ENCODE measurements around the gene HDDC3.

HDDC3 gene

GRCh38 chr15:90946941-90947576 lies 14.7 kb upstream of the HDDC3 start:
- DNase-seq (ENCODE audit: extremely low read depth, insufficient read length) = no peak
- no peaks in the 10 kb centered on the region for H3K27me3 ChIP-seq (replicated peaks; ENCODE audit: control insufficient read depth, insufficient read depth, low read length)
- TF ChIP-seq CTCF (IDR thresholded peaks at IDR 0.05; ENCODE audit: insufficient read depth, low read length, poor library complexity, severe bottlenecking) = no peak
- no peak overlapping the region for H3K4me3 ChIP-seq (replicated peaks; ENCODE audit: low read depth, low read length)
- H3K36me3 ChIP-seq (ENCODE audit: control insufficient read depth, insufficient read depth, low read length) = peaks cover 47% of the 10 kb centered on the region

GRCh38 chr15:90946538-90946937 lies 14.2 kb upstream of the HDDC3 start:
- H3K27me3 ChIP-seq (replicated peaks; ENCODE audit: control insufficient read depth, insufficient read depth, low read length) = no peaks in the 10 kb centered on the region
- no peak for TF ChIP-seq CTCF (IDR thresholded peaks at IDR 0.05; ENCODE audit: insufficient read depth, low read length, poor library complexity, severe bottlenecking)

DNA sequence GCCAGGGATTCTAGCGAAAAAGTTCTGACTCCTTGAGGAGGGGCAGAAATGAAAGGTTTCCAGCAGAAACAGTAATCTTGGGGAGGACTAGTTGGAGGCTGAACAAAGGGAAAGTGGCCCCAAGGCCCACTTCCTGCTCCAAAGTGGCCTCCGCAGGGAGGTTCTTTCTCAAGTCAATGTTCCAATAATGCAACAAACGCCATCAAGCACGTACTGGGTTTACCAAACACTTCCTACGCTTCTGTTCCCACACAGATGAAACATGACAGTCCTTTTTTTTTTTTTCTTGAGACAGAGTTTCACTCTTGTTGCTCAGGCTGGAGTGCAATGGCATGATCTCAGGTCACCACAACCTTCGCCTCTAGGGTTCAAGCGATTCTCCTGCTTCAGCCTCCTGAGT lies 12.7 kb upstream of the HDDC3 start:
- peaks cover 52% of the 10 kb centered on the region for H3K36me3 ChIP-seq (ENCODE audit: control insufficient read depth, insufficient read depth, low read length)
- no peak overlapping the region for H3K4me3 ChIP-seq (replicated peaks; ENCODE audit: low read depth, low read length)
- DNase-seq (ENCODE audit: extremely low read depth, insufficient read length) = no peak
- H3K27me3 ChIP-seq (replicated peaks; ENCODE audit: control insufficient read depth, insufficient read depth, low read length) = no peaks in the 10 kb centered on the region
- TF ChIP-seq CTCF (IDR thresholded peaks at IDR 0.05; ENCODE audit: insufficient read depth, low read length, poor library complexity, severe bottlenecking) = no peak

More at GRCh38 chr15:90946538-90946937, 14.2 kb upstream of the HDDC3 start:
- no peak for DNase-seq (ENCODE audit: extremely low read depth, insufficient read length)
- Histone ChIP-seq H3K4me3 (replicated peaks; ENCODE audit: low read depth, low read length) (no peak overlapping the region), H3K36me3 (ENCODE audit: control insufficient read depth, insufficient read depth, low read length) (peaks cover 49% of the 10 kb centered on the region)

DNA sequence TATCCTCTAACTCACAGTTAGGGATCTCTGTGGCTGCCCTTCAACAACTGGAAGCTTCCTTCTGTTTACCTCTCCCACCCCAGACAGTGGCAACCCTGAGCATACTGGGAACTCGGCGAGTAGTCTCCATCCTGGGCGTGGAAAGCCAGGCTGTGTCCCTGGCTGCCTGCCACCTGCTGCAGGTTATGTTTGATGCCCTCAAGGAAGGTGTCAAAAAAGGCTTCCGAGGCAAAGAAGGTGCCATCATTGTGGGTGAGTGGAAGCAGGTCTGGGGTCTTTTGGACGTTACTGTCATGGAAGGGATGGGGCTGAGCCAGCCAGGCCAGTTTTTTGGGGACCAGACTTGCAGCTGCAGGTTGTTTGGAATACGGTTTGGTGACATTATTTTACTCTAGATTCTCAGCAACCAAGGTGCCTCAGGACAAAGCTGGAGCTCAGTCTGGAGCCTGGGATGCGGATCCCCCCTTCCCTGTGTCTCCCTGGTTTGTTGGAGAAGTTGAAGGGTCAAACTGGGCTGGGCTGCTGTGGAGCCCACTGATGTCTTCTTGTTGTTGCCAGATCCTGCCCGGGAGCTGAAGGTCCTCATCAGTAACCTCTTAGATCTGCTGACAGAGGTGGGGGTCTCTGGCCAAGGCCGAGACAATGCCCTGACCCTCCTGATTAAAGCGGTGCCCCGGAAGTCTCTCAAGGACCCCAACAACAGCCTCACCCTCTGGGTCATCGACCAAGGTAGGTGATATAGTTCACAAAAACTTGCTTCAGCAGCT lies 10.2 kb upstream of the HDDC3 start:
- peaks cover 45% of the 10 kb centered on the region for H3K36me3 ChIP-seq (ENCODE audit: control insufficient read depth, insufficient read depth, low read length)
- no peaks in the 10 kb centered on the region for H3K27me3 ChIP-seq (replicated peaks; ENCODE audit: control insufficient read depth, insufficient read depth, low read length)
- DNase-seq (ENCODE audit: extremely low read depth, insufficient read length) = no peak
- no peak overlapping the region for H3K4me3 ChIP-seq (replicated peaks; ENCODE audit: low read depth, low read length)
- TF ChIP-seq CTCF (IDR thresholded peaks at IDR 0.05; ENCODE audit: insufficient read depth, low read length, poor library complexity, severe bottlenecking) = no peak

- Histone ChIP-seq H3K27me3 (replicated peaks; ENCODE audit: control insufficient read depth, insufficient read depth, low read length) (no peaks in the 10 kb centered on the region), H3K36me3 (ENCODE audit: control insufficient read depth, insufficient read depth, low read length) (peaks cover 37% of the 10 kb centered on the region), H3K4me3 (replicated peaks; ENCODE audit: low read depth, low read length) (no peak overlapping the region)
- DNase-seq (ENCODE audit: extremely low read depth, insufficient read length) = no peak
- no peak for TF ChIP-seq CTCF (IDR thresholded peaks at IDR 0.05; ENCODE audit: insufficient read depth, low read length, poor library complexity, severe bottlenecking)
Observed at GRCh38 chr15:90941038-90941437, 8.7 kb upstream of the HDDC3 start.
